ENCODE data around the gene LDLRAD4.

Gene LDLRAD4

DNA sequence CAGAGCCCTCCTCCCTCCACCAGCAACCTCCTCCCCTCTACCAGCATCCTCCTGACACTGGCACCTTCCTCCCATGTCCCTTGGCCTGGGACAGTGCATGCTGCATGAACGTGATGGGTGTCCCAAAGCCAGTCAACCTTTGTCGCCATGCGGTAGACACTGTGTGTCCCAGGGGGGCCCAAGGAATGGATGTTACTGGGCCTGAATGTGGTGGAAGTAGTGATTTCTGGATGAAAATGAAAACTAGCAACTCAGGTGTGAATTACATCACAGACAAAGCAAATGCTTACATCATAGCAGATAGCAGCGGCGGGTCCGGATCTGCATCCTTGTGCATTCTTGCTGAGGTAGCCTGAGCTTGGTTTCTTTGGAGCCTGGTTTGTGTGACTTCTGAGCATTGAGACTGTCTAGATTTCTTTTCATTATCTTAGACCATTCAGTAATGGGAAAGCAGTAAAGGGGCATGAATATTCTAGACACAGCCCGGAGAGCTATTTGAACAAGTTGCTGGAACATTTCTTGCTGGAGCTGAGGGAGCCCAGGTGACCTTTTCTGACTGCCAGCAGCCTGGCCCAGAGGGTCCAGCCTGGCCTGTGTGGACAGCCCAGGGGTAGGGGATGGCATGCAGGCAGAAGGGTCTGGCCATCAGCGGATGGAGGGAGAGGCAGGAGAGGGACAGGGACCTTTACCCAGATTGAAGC is 407.4 kb downstream of the LDLRAD4 start:
- no peak for DNase-seq

DNA sequence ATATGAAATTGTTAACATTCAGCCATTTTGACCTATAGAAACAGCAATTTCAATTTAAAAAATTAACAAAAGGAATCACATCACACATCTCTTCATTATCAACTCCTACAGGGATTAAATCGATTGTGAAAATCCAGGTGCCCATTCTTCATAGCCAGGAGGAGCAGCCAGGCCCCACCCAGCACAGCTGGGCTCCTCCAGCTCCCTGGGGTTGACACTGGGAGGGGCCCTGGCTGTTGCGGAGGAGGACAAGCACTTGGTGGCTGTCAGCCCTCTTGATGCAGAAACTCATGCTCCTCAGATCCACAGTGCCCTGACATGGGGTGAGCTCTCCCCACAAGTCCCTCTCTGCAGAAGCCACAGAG is 408.0 kb downstream of the LDLRAD4 start:
- no peak for DNase-seq

DNA sequence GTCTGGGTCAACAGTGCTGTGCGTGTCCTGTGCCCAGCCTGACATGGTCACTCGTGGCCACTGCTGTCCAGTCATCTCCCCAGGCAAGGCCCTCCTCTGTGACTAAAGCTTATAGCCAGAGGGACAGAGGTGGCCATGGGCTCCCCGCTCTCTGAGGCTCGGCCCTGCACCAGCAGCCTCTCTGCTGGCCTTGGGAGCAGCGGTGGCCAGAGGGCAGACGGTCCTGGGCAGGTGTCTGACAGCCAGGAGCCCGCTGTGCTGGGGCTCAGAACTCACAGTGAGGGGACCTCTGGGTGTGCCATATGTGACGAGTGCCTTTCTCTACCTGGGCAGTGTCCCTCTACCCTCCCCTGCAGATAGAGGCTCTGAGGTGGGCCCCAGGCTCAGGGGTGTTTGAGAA is 409.1 kb downstream of the LDLRAD4 start:
- DNase-seq: no peak

DNA sequence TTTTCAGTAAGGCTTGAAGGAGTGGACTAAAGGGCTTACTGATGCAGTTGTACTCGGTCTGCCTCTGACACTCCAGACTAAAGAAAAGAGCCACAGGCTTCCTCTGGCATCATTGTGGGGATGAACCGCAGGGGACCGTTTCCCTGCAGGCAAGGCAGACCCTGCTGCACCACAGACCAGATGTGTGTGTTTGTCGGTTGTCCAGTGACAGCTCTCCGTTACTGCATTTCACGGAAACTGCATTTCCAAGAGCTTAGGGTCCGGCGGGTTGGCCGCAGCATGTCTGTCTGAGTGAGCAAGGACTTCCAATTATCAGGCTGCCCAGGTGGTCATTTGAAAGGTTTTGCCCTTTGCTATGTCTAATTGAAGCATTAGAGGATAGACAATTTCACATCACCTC is 409.7 kb downstream of the LDLRAD4 start:
- no peak for DNase-seq

DNA sequence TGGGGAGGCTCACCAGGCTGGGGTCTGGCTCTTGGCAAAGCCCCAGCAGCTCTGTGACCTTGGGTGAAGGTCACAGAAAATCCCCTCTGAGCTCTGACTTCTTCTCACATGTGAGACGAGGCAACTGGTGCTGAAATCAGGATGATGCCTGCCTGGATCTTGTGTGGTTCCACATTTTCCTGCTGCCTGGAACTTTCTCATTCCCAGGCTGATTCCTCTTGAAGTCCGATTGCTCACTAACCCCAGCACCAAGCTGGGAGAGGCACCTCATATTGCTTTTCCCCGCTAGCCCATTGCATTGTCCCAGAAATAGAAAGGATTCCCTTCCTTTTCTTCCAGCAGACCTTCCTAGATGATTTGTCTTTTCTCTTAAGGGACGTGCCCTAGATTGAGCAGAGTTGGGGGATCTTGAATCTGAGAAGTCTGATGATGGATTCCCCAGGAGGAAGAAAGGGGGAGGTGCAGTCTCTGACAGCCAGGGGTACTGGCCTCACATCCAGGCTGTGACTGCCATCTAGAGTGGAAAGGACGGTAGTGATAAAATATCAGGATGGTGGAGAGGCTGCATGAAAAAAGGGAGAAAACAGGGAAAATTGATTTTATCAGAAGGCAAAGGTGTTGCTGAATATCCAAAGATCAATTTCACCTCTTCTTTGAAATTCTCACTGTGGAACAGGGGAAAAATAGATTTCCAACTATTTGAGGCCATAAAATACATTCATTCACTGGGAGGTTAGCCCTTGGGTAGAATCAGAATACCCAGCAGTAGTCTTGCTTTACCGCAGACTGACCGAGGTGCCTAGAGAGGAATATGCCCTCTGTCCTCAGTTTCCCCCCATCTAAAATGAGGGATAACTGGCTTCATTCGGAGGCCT is 411.5 kb downstream of the LDLRAD4 start:
- DNase-seq: no peak

DNA sequence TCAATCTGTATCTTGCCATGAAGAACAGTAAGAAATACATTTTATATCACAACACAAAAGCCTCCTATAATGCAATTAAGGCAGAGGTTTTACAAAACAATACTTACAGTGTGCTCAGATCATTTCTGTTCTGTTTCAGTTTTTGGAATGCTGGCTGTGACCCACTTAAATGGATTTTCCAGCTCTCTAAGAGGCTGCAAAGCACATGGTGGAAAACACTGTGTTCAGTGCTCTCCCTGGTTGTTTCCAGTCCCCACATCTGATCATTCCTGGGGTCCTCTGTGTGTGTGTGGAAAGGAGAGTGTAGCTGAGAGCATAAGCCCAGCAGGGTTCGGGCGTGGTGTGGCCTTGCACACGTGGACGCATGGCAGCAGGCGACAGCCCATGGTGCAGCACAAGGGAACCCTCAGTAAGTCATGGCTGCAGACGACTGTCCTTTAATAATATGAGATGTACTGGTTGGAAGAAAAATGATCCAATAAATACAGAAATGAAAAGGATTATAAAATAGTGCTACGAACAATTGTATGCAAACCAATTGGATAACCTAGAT is 412.2 kb downstream of the LDLRAD4 start:
- no peak for DNase-seq

DNA sequence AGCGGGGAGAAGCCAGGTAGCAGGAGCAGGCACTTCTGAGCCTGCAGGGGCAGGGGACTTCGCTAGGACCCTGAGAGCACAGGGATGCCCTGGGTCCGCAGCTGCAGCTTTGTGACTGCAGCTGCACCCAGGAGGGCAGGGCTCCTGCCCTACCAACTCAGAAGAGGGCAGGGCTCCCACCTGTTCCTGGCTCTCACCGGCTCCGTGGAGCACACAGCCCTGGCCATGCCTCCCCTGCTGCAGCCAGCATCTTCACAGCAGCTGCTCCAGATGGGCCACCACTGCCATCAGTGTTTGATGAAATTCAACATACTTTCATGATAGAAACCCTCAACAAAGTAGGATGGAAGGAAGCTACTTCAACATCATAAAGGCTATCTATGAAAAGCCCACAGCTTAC is 415.1 kb downstream of the LDLRAD4 start:
- DNase-seq: no peak

DNA sequence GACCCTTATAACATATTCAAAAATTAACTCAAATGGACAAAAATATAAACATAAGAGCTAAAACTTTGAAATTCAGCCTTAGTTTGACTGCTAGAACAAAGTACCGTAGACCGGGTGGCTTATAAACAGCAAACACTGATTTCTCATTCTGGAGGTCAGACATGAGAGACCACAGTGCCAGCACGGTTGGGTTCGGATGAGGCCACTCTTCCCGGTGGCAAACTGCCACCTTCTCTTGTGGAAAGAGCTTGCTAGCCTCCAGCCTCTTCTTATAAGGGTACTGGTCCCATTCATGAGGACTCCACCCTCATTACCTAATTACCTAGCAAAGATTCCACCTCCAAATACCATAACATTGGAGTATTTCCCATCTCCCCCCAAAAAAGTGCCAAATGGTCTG is 416.5 kb downstream of the LDLRAD4 start:
- no peak for DNase-seq

DNA sequence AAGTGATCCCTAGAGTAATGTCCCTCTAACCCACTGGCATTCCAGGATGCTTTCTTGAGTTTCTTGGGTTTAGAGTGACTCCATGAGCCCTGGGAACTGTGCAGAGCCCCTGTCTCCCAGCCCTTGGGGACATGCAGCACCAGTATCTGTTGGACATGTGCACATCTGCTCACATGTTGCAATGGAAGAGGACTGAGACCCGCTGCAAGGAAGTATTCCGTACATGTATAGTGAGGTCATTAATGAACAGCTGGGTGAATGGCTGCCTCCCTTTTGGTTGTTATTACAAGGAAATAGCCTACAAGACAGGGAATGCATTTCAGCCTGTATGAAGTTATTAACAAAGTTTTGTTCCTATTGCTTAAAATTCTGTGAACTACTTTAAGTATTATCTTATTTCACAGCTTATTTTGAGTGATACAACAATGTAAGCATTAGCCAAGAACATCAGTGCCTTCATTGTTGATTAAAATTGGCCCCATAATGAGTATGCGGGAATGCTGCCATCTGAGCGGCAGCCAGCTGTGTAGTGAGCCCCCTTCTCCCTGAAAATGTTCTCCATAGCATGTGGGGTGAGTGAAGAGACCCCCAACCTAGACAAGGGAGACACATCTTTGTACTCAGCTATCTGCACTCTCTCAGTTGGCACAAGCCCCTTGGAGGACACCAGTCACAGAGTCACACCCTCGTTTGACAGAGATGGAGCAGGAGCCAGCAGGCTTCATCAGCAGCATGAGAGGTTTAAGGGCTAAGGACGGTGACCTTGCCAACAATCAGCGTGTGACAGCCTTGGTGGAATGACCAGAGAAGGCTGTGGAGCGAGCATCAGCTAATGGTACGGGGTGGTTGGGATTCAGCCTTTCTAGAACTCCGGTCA is 420.4 kb downstream of the LDLRAD4 start:
- no peak for DNase-seq

DNA sequence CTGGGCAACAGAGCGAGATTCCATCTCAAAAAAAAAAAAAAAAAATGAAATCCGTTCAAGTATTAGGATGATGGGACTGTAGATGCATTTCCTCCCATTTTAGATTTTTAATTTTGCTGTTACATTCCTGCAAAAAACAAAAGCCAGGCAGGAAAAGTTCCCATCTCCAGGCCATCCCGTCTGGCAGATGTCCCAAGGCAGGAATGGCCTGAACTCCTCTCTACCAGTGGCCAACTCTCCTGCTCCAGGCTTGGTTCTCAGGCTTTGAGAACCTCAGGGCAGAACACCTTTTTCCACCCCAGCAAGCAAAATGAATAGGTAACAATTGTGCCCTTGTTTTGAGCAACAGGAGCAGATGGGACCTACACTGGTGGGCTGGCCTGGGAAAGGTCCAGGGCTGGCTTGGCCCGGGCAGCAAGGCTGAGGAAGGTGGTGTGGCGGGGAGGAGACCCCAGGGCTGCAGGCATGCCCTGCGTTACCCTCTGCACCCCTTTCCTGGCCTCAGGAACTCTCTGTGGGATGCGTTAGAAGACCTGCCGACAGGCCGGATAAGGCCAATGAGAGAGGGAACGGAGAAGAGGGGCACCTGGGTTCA is 421.8 kb downstream of the LDLRAD4 start:
- no peak for DNase-seq

DNA sequence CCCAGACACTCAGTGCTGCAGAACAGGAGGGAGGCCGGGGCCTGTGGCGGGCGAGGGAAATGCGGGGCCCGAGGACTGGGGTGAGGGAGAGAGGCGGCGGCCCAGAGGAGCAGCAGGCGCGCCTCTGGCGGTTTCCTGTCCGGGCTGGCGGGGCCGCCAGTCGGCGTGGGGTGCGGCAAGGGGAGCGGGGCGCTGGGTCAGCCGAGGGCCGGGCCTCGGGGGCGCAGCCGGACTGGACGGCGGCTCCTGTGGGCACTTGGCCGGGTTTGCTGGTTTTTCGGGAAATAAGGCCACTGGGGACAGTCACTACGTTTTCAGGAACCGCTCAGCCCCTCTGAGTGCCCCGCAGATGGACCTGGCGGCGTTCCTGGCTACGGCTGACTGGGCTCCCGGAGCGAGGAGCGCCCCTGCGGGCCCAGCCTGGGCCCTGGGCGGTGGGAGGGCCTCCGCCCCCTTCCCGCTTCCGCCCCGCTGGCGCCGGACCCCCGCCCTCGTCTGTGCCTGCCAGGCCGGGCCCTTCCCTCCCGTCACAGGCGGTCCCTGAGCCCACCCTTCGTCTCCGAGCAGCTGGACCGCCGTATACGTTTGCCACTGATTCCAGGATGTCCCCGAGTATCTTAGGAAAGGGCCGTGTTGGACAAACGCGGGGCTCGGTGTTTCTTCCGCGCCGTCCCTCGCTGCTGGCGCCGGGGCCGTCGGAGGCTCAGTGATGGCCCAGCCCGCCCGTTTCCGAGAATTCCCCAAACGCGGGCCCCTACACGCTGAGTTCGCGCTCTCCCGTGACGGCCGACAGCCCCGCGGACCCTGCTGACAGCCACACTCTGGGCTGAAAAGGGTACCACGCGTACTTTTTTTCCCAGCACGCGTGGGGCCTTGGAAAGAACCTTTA is 423.2 kb downstream of the LDLRAD4 start:
- no peak for DNase-seq

DNA sequence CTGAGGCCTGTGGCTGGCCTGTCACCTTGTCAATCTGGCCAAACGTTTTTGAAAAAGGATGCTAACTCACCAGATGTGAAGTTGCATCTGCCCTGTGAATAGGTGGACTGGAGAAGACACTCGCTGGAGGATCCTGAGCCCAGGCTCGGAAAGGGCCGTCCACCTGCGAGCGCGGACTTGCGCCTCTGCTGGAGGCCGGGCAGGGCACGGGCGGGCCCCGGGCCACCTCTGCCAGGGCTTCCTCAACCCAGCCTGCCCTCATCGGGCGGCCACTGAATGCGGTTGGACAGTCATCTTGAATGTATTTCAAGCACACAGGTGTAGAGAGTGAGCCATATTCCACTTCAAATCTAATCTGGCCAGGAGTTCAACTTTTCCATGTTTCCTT is 423.9 kb downstream of the LDLRAD4 start:
- no peak for DNase-seq

DNA sequence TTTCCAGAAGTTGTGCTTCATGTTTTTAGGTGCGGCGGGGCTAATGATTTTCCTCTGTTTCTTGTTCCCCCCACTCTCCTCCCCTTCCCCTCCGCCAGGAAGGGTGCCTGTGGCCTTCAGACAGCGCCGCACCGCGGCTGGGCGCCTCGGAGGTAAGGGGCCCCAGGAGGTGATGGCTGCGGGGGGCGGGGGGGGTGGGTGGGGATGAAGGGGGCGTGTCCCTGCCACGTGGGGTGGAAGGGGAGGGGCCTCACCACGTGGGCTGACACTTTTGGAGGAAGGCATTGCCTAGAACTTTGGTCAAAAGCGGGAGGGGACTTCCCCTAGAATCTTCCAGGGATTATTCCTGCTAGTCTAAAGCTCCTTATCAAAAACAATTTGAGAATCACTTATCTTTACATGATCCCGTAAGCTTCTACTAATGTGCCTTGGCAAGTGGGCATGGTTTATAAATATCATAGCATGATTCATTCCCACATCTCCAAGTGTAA is 424.7 kb downstream of the LDLRAD4 start:
- DNase-seq: no peak

DNA sequence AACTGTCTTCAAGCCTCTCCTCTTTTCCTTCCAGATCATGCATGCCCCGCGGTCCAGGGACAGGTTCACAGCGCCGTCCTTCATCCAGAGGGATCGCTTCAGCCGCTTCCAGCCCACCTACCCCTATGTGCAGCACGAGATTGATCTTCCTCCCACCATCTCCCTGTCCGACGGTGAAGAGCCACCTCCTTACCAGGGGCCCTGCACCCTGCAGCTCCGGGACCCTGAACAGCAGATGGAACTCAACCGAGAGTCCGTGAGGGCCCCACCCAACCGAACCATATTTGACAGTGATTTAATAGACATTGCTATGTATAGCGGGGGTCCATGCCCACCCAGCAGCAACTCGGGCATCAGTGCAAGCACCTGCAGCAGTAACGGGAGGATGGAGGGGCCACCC is 426.5 kb downstream of the LDLRAD4 start:
- no peak for DNase-seq

DNA sequence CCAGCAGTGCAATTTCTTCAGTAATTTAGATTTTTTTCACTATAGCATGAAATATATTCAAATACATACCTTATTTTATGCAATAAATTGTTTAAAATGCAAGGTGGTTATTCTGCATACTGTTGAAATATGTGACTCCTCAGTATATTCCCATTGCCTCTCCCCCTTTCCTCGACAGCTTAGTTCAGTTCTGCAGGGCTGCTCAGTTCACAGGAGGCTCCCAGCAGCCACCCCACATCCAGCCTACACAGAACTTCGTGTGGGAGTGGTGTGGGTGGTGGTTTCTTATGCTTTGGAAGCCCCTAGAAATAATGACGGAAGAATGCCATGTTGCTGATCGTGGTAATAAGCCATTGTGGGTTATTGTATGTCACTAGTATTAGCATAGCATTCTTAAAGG is 428.1 kb downstream of the LDLRAD4 start:
- DNase-seq: no peak

DNA sequence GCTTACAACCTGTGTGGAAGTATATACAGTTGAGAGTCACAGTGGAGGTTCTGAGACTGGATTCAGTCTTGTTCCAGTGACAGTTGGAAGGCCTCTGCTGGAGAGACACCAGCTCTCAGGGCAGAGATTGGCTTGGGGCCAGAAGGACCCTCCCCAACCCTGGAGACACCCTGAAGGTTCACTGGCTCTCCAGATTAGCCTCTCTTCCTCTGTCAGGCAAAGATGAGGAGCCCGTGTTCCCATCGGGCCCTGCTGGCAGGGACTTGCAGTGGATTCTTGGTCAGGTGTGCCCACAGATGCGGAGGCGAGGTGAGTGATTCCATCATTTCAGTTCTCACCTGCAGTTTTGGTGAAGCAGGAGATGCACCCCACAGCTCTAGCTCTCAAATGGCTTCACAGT is 429.2 kb downstream of the LDLRAD4 start:
- no peak for DNase-seq

DNA sequence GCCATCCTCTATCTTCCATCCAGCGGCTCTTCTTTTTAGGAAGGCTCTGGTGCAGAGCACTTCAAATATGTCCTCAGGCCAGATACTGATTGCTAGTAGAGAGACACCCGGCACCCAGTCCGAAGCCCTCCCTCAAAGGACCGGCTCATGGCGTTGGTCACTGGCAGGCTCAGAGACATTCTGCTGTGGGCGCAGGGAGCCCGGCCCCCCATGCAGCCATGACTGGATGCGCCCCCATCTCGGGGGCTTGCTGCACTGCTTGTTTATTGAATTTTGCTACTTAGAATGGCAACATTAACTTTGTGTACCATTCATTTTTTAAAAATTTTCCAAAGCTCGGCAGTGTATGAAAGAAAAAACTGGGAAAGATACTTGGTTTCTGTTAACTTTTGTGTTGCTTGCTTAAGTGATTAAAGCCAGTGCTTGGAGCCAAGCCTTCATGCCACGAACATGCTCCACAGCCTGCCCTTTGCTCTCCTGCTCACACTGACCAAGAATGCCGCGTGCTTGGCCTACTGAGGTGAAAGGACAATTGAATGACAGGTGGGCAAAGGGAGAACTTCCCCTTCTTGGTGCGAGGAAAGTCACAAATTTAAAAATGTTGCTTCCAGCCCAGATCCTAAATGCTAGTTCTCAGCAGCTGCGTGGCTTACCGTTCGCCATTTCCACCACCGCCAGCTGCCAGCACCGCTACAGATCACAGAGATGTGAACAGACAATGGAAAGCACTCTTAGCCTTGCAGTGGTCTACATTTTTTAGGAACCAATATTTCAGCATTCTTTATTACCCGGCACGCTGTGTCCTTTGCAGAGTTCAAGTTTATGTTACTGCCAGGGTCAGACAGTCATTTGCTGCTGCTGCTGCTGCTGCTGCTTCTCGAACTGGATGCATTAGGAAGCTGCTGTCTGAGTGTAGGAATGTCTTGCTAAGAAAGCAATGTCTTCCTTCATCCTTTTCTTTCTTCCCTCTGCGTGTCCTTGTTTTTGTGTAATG is 431.1 kb downstream of the LDLRAD4 start:
- no peak for DNase-seq

DNA sequence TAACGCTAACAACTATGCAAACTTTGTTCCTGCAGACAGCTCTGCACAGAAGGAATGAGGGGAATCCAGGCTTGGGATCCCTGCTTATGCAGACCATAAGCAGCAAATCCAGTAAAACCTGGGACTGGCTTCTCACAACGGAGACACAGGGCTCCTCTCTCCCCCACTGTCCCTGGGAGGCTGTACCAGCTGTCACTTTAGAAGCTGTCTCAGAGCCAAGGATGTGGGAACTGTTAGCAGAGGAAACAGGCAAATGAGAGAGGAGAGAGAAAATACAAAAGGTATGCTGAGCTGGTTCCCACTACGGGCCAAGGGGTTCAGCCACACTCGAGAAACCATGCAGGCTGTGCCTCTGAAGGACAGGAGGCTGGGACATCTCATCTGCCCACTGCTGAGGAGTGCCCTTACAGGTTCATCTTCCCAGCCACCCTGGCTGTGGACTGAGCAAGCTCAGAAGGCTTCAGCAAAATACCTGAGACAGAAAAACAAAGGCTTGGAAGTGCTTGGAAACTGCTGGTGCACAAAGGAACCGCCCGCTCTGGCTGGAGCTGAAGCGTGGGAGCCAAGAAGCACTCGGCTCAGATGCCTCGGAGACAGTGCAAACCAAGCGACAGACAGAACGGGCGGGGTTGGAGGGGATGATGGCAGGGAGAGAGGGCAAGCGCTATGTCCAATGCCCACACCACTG is 435.3 kb downstream of the LDLRAD4 start:
- DNase-seq: no peak

DNA sequence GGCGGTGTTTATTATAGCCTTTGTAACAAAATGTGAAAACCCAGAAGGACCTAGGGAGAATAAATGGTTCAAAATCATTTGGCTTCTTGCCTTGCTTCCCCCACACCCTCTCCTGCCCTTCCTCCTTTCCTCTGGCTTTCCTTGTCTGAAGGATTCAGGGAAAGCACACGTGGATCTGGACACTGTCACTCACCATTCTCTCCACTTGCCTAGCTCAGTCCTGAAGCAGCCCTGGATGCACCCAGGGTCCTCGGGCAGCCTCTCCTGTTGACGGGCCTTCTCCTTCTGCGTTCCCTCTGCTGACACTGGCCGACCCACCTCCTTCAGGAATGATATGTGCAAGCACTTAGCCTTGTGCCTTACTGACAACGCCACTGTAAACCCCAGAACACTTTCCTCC is 439.4 kb downstream of the LDLRAD4 start:
- no peak for DNase-seq
